Calu3 (cell line): ENCODE results near the gene KIRREL3. TPM values are rescaled to one million over a fixed set of nuclear protein-coding genes. Genes with fewer than 3 reads are reported as not detected.

Experiments used
- BruUV-seq: library from RNA; stranded (reverse); fragments of 400-500 nt; replicated peaks from 2 replicates; lab custom pipeline; 2021; lab: Mats Ljungman, UMichigan
- CTCF ChIA-PET: fragments of 300-600 bp; sonication (Branson Sonifier 250); formaldehyde crosslinking; loops from one replicate; lab custom pipeline; 2022; ENCODE audit warnings: antibody characterized with exemption; lab: Charles Lee
- DNase-seq: peaks from one replicate; pipeline ENCODE4 v3.0.0; 2022
- H3K27ac Mint-ChIP-seq: one replicate; pipeline ENCODE4 v1.8.0; 2022; ENCODE audit warnings: mixed read lengths; ENCODE audit not compliant: unreplicated experiment
- H3K27me3 Mint-ChIP-seq: one replicate; pipeline ENCODE4 v1.8.0; 2022; ENCODE audit warnings: mixed read lengths; ENCODE audit not compliant: unreplicated experiment
- H3K36me3 Mint-ChIP-seq: one replicate; pipeline ENCODE4 v1.8.0; 2022; ENCODE audit warnings: mild to moderate bottlenecking, moderate library complexity, mixed read lengths; ENCODE audit not compliant: insufficient read depth, unreplicated experiment
- H3K4me1 Mint-ChIP-seq: one replicate; pipeline ENCODE4 v1.8.0; 2022; ENCODE audit warnings: mild to moderate bottlenecking, low read depth, mixed read lengths; ENCODE audit not compliant: unreplicated experiment
- H3K4me3 Mint-ChIP-seq: one replicate; pipeline ENCODE4 v1.8.0; 2022; ENCODE audit warnings: mild to moderate bottlenecking, low read depth, moderate library complexity, mixed read lengths; ENCODE audit not compliant: unreplicated experiment
- H3K9me3 Mint-ChIP-seq: one replicate; pipeline ENCODE4 v1.8.0; 2022; ENCODE audit warnings: low read depth, mixed read lengths; ENCODE audit not compliant: unreplicated experiment
- CTCF ChIP-seq: fragments of 200-600 bp; IDR thresholded peaks from one replicate; pipeline ENCODE4 v1.8.0; 2022; ENCODE audit warnings: antibody characterized with exemption; ENCODE audit not compliant: unreplicated experiment
- intact Hi-C: fragments of 100-400 bp; cut with micrococcal nuclease; formaldehyde crosslinking; loops from one replicate; pipeline ENCODE4 v1.10.0; 2022; ENCODE audit not compliant: unreplicated experiment
- total RNA-seq: library from RNA; stranded (reverse); gene quantifications from 2 replicates; pipeline ENCODE4 v1.2.3, GENCODE V29; 2022

The KIRREL3 gene
- total RNA-seq, 1 experiment from 2014 or later = 0.26 TPM

GRCh38 chr11:126530416-126530815, 470.2 kb downstream of the KIRREL3 start:
- H3K27ac Mint-ChIP-seq = no peak overlapping the region
- no peaks in the 10 kb centered on the region for H3K9me3 Mint-ChIP-seq
- no peak for DNase-seq
- H3K4me1 Mint-ChIP-seq = no peaks in the 10 kb centered on the region
- no TSS peak for BruUV-seq
- H3K36me3 Mint-ChIP-seq = no peaks in the 10 kb centered on the region
- CTCF ChIA-PET = no interaction called here
- intact Hi-C loops = no loop called here
- TF ChIP-seq CTCF = no peak
- H3K4me3 Mint-ChIP-seq = no peak overlapping the region
- peaks cover 52% of the 10 kb centered on the region for H3K27me3 Mint-ChIP-seq

GRCh38 chr11:126529037-126529436, 471.5 kb downstream of the KIRREL3 start:
- CTCF ChIA-PET = no interaction called here
- no TSS peak for BruUV-seq

GRCh38 chr11:126528075-126528474, 472.5 kb downstream of the KIRREL3 start:
- DNase-seq = no peak
- no peaks in the 10 kb centered on the region for H3K9me3 Mint-ChIP-seq
- intact Hi-C loops = no loop called here
- CTCF ChIA-PET = no interaction called here
- H3K4me3 Mint-ChIP-seq = no peak overlapping the region
- H3K27me3 Mint-ChIP-seq = peaks cover 55% of the 10 kb centered on the region
- H3K4me1 Mint-ChIP-seq = no peaks in the 10 kb centered on the region
- BruUV-seq = no TSS peak
- no peak overlapping the region for H3K27ac Mint-ChIP-seq
- TF ChIP-seq CTCF = no peak
- H3K36me3 Mint-ChIP-seq = no peaks in the 10 kb centered on the region

More at GRCh38 chr11:126529037-126529436, 471.5 kb downstream of the KIRREL3 start:
- no peaks in the 10 kb centered on the region for H3K36me3 Mint-ChIP-seq
- TF ChIP-seq CTCF = no peak
- no peak overlapping the region for H3K4me3 Mint-ChIP-seq
- H3K4me1 Mint-ChIP-seq = no peaks in the 10 kb centered on the region
- intact Hi-C loops = no loop called here
- peaks cover 46% of the 10 kb centered on the region for H3K27me3 Mint-ChIP-seq
- no peaks in the 10 kb centered on the region for H3K9me3 Mint-ChIP-seq
- H3K27ac Mint-ChIP-seq = no peak overlapping the region
- no peak for DNase-seq

- CTCF ChIA-PET = no interaction called here
- Mint-ChIP-seq H3K9me3 (no peaks in the 10 kb centered on the region), H3K36me3 (no peaks in the 10 kb centered on the region), H3K4me1 (no peaks in the 10 kb centered on the region), H3K27ac (no peak overlapping the region), H3K27me3 (peaks cover 59% of the 10 kb centered on the region), H3K4me3 (no peak overlapping the region)
- intact Hi-C loops = no loop called here
- no peak for DNase-seq
- BruUV-seq = no TSS peak
- no peak for TF ChIP-seq CTCF
Observed at GRCh38 chr11:126527651-126528050, 472.9 kb downstream of the KIRREL3 start.
